OCI-LY1 (cell line): ENCODE data around the gene AGXT2.

Experiments used
- H2AFZ ChIP-seq: fragments of 200-600 bp; sonication (generic), shearing (Covaris generic); 2 replicates; pipeline ENCODE4 v1.6.0; 2014; ENCODE audit warnings: antibody characterized with exemption, mild to moderate bottlenecking, low read length
- H3F3A ChIP-seq: fragments of 200-600 bp; sonication (generic), shearing (Covaris generic); 2 replicates; pipeline ENCODE4 v1.6.0; 2014; ENCODE audit warnings: mild to moderate bottlenecking, antibody characterized with exemption, low read length, moderate library complexity; ENCODE audit not compliant: insufficient read depth
- H3K27ac ChIP-seq: fragments of 200-600 bp; sonication (generic); 2 replicates; pipeline ENCODE4 v1.5.1; 2014; ENCODE audit warnings: low read length, mixed run types, mild to moderate bottlenecking, low read depth; ENCODE audit not compliant: poor library complexity, severe bottlenecking
- H3K27me3 ChIP-seq: fragments of 200-600 bp; sonication (generic); 2 replicates; pipeline ENCODE4 v1.6.0; 2014; ENCODE audit warnings: antibody characterized with exemption, mild to moderate bottlenecking, low read length, moderate library complexity; ENCODE audit not compliant: insufficient read depth
- H3K36me3 ChIP-seq: fragments of 200-600 bp; sonication (generic); 2 replicates; pipeline ENCODE4 v1.6.1; 2014; ENCODE audit warnings: mild to moderate bottlenecking, antibody characterized with exemption, low read length, moderate library complexity, mixed read lengths; ENCODE audit not compliant: insufficient read depth
- H3K4me1 ChIP-seq: fragments of 200-600 bp; sonication (generic); 2 replicates; pipeline ENCODE4 v1.5.1; 2014; ENCODE audit warnings: mild to moderate bottlenecking, low read length, moderate library complexity; ENCODE audit not compliant: insufficient read depth, severe bottlenecking
- H3K4me2 ChIP-seq: fragments of 200-600 bp; sonication (generic), shearing (Covaris generic); 2 replicates; pipeline ENCODE4 v1.6.1; 2014; ENCODE audit warnings: low read length
- H3K4me3 ChIP-seq: fragments of 200-600 bp; sonication (generic); 2 replicates; pipeline ENCODE4 v1.5.1; 2014; ENCODE audit warnings: low read length, low read depth, mild to moderate bottlenecking, mixed read lengths; ENCODE audit not compliant: poor library complexity, severe bottlenecking
- H3K79me2 ChIP-seq: fragments of 200-600 bp; shearing (Covaris generic); 2 replicates; pipeline ENCODE4 v1.6.1; 2016; ENCODE audit warnings: mixed run types, low read length, mixed read lengths; ENCODE audit not compliant: insufficient read depth
- H3K9ac ChIP-seq: fragments of 200-600 bp; sonication (generic), shearing (Covaris generic); 2 replicates; pipeline ENCODE4 v1.6.1; 2014; ENCODE audit warnings: mild to moderate bottlenecking, low read length, mixed read lengths
- H3K9me2 ChIP-seq: fragments of 200-600 bp; sonication (generic), shearing (Covaris generic); 2 replicates; pipeline ENCODE4 v1.6.1; 2014; ENCODE audit warnings: low read depth, mild to moderate bottlenecking, low read length, mixed read lengths
- H3K9me3 ChIP-seq: fragments of 200-600 bp; shearing (Covaris generic); 2 replicates; pipeline ENCODE4 v1.6.1; 2014; ENCODE audit warnings: low read length, mixed read lengths
- H4K20me1 ChIP-seq: fragments of 200-600 bp; sonication (generic), shearing (Covaris generic); 2 replicates; pipeline ENCODE4 v1.6.0; 2016; ENCODE audit warnings: mild to moderate bottlenecking, low read length; ENCODE audit not compliant: insufficient read depth
- CTCF ChIP-seq: fragments of 200-600 bp; sonication (generic), shearing (Covaris generic); IDR thresholded peaks from 2 replicates; pipeline ENCODE4 v1.5.1; 2017; ENCODE audit warnings: mild to moderate bottlenecking, antibody characterized with exemption, low read length, moderate library complexity, mixed read lengths
- EZH2 ChIP-seq: fragments of 200-600 bp; sonication (generic), shearing (Covaris generic); IDR thresholded peaks from 2 replicates; pipeline ENCODE4 v1.8.0; 2017; ENCODE audit warnings: borderline replicate concordance, mixed run types, mild to moderate bottlenecking, antibody characterized with exemption, low read length, moderate library complexity, mixed read lengths

Gene AGXT2

DNA sequence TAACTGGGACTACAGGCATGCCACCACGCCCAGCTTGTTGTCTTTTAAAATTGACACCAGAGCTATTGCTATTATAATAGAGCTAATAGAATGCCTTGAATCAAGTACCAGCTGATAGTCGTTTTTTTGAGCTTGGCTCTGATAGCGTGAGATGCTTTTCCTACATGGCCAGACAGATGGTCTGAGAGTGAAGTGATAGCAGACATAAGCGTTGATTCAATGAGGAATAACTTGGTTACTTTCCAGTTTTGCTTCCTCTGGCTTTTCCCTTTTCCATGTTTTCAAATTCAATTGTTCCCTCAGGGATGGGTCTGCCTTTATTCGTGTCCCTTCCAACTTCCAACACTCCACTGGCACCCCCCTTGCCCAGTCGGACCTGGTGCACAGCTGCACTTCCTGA, 15.4 kb downstream of the AGXT2 start:
- Histone ChIP-seq H3K4me3 (no peak overlapping the region), H3K36me3 (no peaks in the 10 kb centered on the region), H3F3A (no peaks in the 10 kb centered on the region), H3K27me3 (no peaks in the 10 kb centered on the region), H4K20me1 (no peaks in the 10 kb centered on the region), H2AFZ (no peak overlapping the region), H3K4me1 (no peaks in the 10 kb centered on the region), H3K4me2 (no peak overlapping the region), H3K9me2 (no peaks in the 10 kb centered on the region), H3K9ac (no peak overlapping the region), H3K9me3 (no peaks in the 10 kb centered on the region), H3K79me2 (no peaks in the 10 kb centered on the region), H3K27ac (no peak overlapping the region)
- no peak for TF ChIP-seq EZH2
- no peak for TF ChIP-seq CTCF

- Histone ChIP-seq H3K27ac (no peak overlapping the region), H3K9ac (no peak overlapping the region), H3K4me2 (no peak overlapping the region), H3K36me3 (no peaks in the 10 kb centered on the region), H3F3A (no peaks in the 10 kb centered on the region), H2AFZ (no peak overlapping the region), H4K20me1 (no peaks in the 10 kb centered on the region), H3K4me3 (no peak overlapping the region), H3K9me3 (no peaks in the 10 kb centered on the region), H3K4me1 (no peaks in the 10 kb centered on the region), H3K27me3 (no peaks in the 10 kb centered on the region), H3K79me2 (no peaks in the 10 kb centered on the region), H3K9me2 (no peaks in the 10 kb centered on the region)
- TF ChIP-seq EZH2 (no peak), CTCF (no peak)
These were observed 16.5 kb downstream of the AGXT2 start for GRCh38 chr5:35031276-35031675.

DNA sequence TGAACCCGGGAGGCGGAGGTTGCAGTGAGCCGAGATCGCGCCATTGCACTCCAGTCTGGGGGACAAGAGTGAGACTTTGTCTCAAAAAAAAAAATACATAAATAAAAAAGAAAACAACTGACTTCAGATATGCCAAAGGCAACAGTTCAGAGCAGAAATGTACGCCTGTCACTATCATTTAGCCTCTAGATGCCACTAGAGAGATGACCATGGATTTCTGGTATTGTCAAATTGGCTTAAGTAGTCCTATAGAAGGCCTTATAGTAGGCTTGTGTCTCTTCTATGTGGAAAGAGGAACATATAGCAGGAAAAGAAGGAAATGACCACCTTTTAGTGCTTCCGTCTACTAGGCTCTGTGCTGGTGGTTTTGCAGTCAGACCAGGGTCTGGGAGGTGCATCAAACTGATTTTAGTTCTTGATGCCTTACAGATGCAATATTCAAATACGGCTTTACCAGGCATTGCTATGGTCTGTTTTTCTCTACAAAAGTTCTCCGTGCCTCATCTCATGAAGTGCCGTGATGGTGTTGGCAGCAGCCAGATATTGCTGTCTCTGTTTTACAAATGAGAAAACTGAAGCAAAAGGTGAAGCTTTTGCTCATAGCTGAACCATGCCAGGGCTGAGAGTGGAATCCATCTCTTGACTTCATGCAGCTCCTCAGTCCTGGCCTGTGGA, 17.2 kb downstream of the AGXT2 start:
- H3K9ac ChIP-seq = no peak overlapping the region
- H3K4me3 ChIP-seq = no peak overlapping the region
- H3K9me3 ChIP-seq = no peaks in the 10 kb centered on the region
- no peaks in the 10 kb centered on the region for H3K36me3 ChIP-seq
- no peak overlapping the region for H2AFZ ChIP-seq
- H3K27ac ChIP-seq = no peak overlapping the region
- H3K4me1 ChIP-seq = no peaks in the 10 kb centered on the region
- H3F3A ChIP-seq = no peaks in the 10 kb centered on the region
- H4K20me1 ChIP-seq = no peaks in the 10 kb centered on the region
- H3K4me2 ChIP-seq = no peak overlapping the region
- no peak for TF ChIP-seq CTCF
- no peak for TF ChIP-seq EZH2
- no peaks in the 10 kb centered on the region for H3K27me3 ChIP-seq
- no peaks in the 10 kb centered on the region for H3K79me2 ChIP-seq
- H3K9me2 ChIP-seq = no peaks in the 10 kb centered on the region
